Measurements from ENCODE around the gene PDE1A. TPM values are rescaled to one million over a fixed set of nuclear protein-coding genes. Genes with fewer than 3 reads are reported as not detected.
A peak's percentile ranks its signal among the peaks of the same experiment; 100 is the strongest.

The PDE1A gene
- total RNA-seq, 2 experiments from 2014 or later = not detected

GRCh38 chr2:182252534-182252933, 174.3 kb downstream of the PDE1A start:
- Mint-ChIP-seq H3K36me3 (ENCODE audit: low read depth) (no peaks in the 10 kb centered on the region), H3K4me3 (no peak overlapping the region), H3K27me3 (peaks cover 2% of the 10 kb centered on the region), H3K9me3 (ENCODE audit: low read depth) (no peaks in the 10 kb centered on the region), H3K4me1 (no peaks in the 10 kb centered on the region), H3K27ac (no peak overlapping the region)
- intact Hi-C loops (cut with DNase I, micrococcal nuclease) = no loop called here
- CTCF ChIA-PET = no interaction called here
- ATAC-seq = no peak
- POLR2A ChIA-PET = no interaction called here
- DNase-seq = no peak

- Mint-ChIP-seq H3K4me1 (no peaks in the 10 kb centered on the region), H3K9me3 (ENCODE audit: low read depth) (no peaks in the 10 kb centered on the region), H3K27me3 (peaks cover 6% of the 10 kb centered on the region), H3K4me3 (no peak overlapping the region), H3K36me3 (ENCODE audit: low read depth) (no peaks in the 10 kb centered on the region), H3K27ac (no peak overlapping the region)
- ATAC-seq = no peak
- intact Hi-C loops (cut with DNase I, micrococcal nuclease) = no loop called here
- POLR2A ChIA-PET = no interaction called here
- CTCF ChIA-PET = interaction anchor here (0.8 kb wide), 1 partner anchor 14 kb away, joined by 3 read pairs; no protein-coding TSS in a partner anchor
- no peak for DNase-seq
Measured at GRCh38 chr2:182248898-182249297, 177.9 kb downstream of the PDE1A start.

- intact Hi-C loops (cut with DNase I, micrococcal nuclease) = no loop called here
- Mint-ChIP-seq H3K9me3 (ENCODE audit: low read depth) (no peaks in the 10 kb centered on the region), H3K4me3 (no peak overlapping the region), H3K27me3 (peaks cover 7% of the 10 kb centered on the region), H3K4me1 (no peaks in the 10 kb centered on the region), H3K36me3 (ENCODE audit: low read depth) (no peaks in the 10 kb centered on the region), H3K27ac (no peak overlapping the region)
- ChIA-PET POLR2A (no interaction called here), CTCF (interaction anchor here (0.8 kb wide), 1 partner anchor 13 kb away, joined by 3 read pairs; no protein-coding TSS in a partner anchor)
- no peak for DNase-seq
- no peak for ATAC-seq
Measured at GRCh38 chr2:182248362-182248761, 178.5 kb downstream of the PDE1A start.

GRCh38 chr2:182247831-182248230, 179.0 kb downstream of the PDE1A start:
- no peak for ATAC-seq

GRCh38 chr2:182245963-182246362, 180.9 kb downstream of the PDE1A start:
- Mint-ChIP-seq H3K9me3 (ENCODE audit: low read depth) (no peaks in the 10 kb centered on the region), H3K27me3 (peaks cover 9% of the 10 kb centered on the region), H3K4me3 (no peak overlapping the region), H3K36me3 (ENCODE audit: low read depth) (no peaks in the 10 kb centered on the region), H3K4me1 (peaks cover under 1% of the 10 kb centered on the region), H3K27ac (no peak overlapping the region)
- ChIA-PET CTCF (no interaction called here), POLR2A (no interaction called here)
- ATAC-seq = no peak
- DNase-seq = no peak
- intact Hi-C loops (cut with DNase I, micrococcal nuclease) = no loop called here

More at GRCh38 chr2:182247831-182248230, 179.0 kb downstream of the PDE1A start:
- no peaks in the 10 kb centered on the region for H3K4me1 Mint-ChIP-seq
- ChIA-PET POLR2A (no interaction called here), CTCF (no interaction called here)
- no peak overlapping the region for H3K27ac Mint-ChIP-seq
- H3K27me3 Mint-ChIP-seq = peaks cover 9% of the 10 kb centered on the region
- no peak for DNase-seq
- no peaks in the 10 kb centered on the region for H3K36me3 Mint-ChIP-seq (ENCODE audit: low read depth)
- H3K9me3 Mint-ChIP-seq (ENCODE audit: low read depth) = no peaks in the 10 kb centered on the region
- intact Hi-C loops (cut with DNase I, micrococcal nuclease) = no loop called here
- H3K4me3 Mint-ChIP-seq = no peak overlapping the region

- Mint-ChIP-seq H3K9me3 (ENCODE audit: low read depth) (no peaks in the 10 kb centered on the region), H3K4me3 (no peak overlapping the region), H3K27ac (no peak overlapping the region), H3K27me3 (peaks cover 9% of the 10 kb centered on the region), H3K36me3 (ENCODE audit: low read depth) (no peaks in the 10 kb centered on the region), H3K4me1 (peaks cover 2% of the 10 kb centered on the region)
- DNase-seq = no peak
- POLR2A ChIA-PET = no interaction called here
- intact Hi-C loops (cut with DNase I, micrococcal nuclease) = loop anchor here (5.0 kb wide), 2 partner anchors 410 to 740 kb away; no protein-coding TSS in a partner anchor
- ATAC-seq = no peak
- CTCF ChIA-PET = no interaction called here
Measured at GRCh38 chr2:182242609-182243008, 184.2 kb downstream of the PDE1A start.

GRCh38 chr2:182241936-182242335, 184.9 kb downstream of the PDE1A start:
- ChIA-PET POLR2A (no interaction called here), CTCF (no interaction called here)
- DNase-seq = no peak
- intact Hi-C loops (cut with DNase I, micrococcal nuclease) = loop anchor here (5.0 kb wide), 2 partner anchors 410 to 740 kb away; no protein-coding TSS in a partner anchor
- Mint-ChIP-seq H3K4me3 (no peak overlapping the region), H3K4me1 (peaks cover 2% of the 10 kb centered on the region), H3K27ac (no peak overlapping the region), H3K36me3 (ENCODE audit: low read depth) (no peaks in the 10 kb centered on the region), H3K27me3 (peaks cover 3% of the 10 kb centered on the region), H3K9me3 (ENCODE audit: low read depth) (no peaks in the 10 kb centered on the region)
- ATAC-seq = no peak

GRCh38 chr2:182240862-182241371, 185.9 kb downstream of the PDE1A start:
- H3K4me3 Mint-ChIP-seq = no peak overlapping the region
- intact Hi-C loops (cut with DNase I, micrococcal nuclease) = loop anchor here (1.0 to 5.0 kb wide), 3 partner anchors 409 to 741 kb away; no protein-coding TSS in a partner anchor
- ChIA-PET CTCF (interaction anchor here (0.5 to 1.9 kb wide), 8 partner anchors 11 to 844 kb away, joined by 3 to 13 read pairs (median 4); no protein-coding TSS in a partner anchor), POLR2A (no interaction called here)
- DNase-seq (peak; percentile 49), ATAC-seq (peak; percentile 64)
- no peaks in the 10 kb centered on the region for H3K36me3 Mint-ChIP-seq (ENCODE audit: low read depth)
- H3K4me1 Mint-ChIP-seq = peaks cover 2% of the 10 kb centered on the region
- H3K9me3 Mint-ChIP-seq (ENCODE audit: low read depth) = no peaks in the 10 kb centered on the region
- H3K27me3 Mint-ChIP-seq = peaks cover 3% of the 10 kb centered on the region
- no peak overlapping the region for H3K27ac Mint-ChIP-seq

GRCh38 chr2:182230561-182230960, 196.3 kb downstream of the PDE1A start:
- no peak overlapping the region for H3K27ac Mint-ChIP-seq
- no peak for DNase-seq
- H3K9me3 Mint-ChIP-seq (ENCODE audit: low read depth) = no peaks in the 10 kb centered on the region
- intact Hi-C loops (cut with DNase I, micrococcal nuclease) = no loop called here
- no peaks in the 10 kb centered on the region for H3K36me3 Mint-ChIP-seq (ENCODE audit: low read depth)
- POLR2A ChIA-PET = no interaction called here
- CTCF ChIA-PET = no interaction called here
- no peaks in the 10 kb centered on the region for H3K4me1 Mint-ChIP-seq
- peaks cover 2% of the 10 kb centered on the region for H3K27me3 Mint-ChIP-seq
- no peak for ATAC-seq
- H3K4me3 Mint-ChIP-seq = no peak overlapping the region

- H3K27me3 Mint-ChIP-seq = peaks cover 2% of the 10 kb centered on the region
Measured at GRCh38 chr2:182229297-182229696, 197.5 kb downstream of the PDE1A start.

GRCh38 chr2:182228741-182229140, 198.1 kb downstream of the PDE1A start:
- ATAC-seq = no peak
- Mint-ChIP-seq H3K27me3 (peaks cover 2% of the 10 kb centered on the region), H3K9me3 (ENCODE audit: low read depth) (no peaks in the 10 kb centered on the region), H3K4me3 (no peak overlapping the region), H3K4me1 (no peaks in the 10 kb centered on the region), H3K27ac (no peak overlapping the region), H3K36me3 (ENCODE audit: low read depth) (no peaks in the 10 kb centered on the region)
- ChIA-PET POLR2A (no interaction called here), CTCF (interaction anchor here (1.0 kb wide), 1 partner anchor 11 kb away, joined by 3 read pairs; no protein-coding TSS in a partner anchor)
- intact Hi-C loops (cut with DNase I, micrococcal nuclease) = loop anchor here in 1 of 2 experiments (1.0 kb wide), 1 partner anchor 22 kb away; no protein-coding TSS in a partner anchor
- DNase-seq = no peak

More at GRCh38 chr2:182229297-182229696, 197.5 kb downstream of the PDE1A start:
- no peak overlapping the region for H3K4me3 Mint-ChIP-seq
- DNase-seq = no peak
- ChIA-PET POLR2A (no interaction called here), CTCF (interaction anchor here (1.0 kb wide), 1 partner anchor 11 kb away, joined by 3 read pairs; no protein-coding TSS in a partner anchor)
- no peaks in the 10 kb centered on the region for H3K4me1 Mint-ChIP-seq
- ATAC-seq = no peak
- intact Hi-C loops (cut with DNase I, micrococcal nuclease) = no loop called here
- no peaks in the 10 kb centered on the region for H3K36me3 Mint-ChIP-seq (ENCODE audit: low read depth)
- no peaks in the 10 kb centered on the region for H3K9me3 Mint-ChIP-seq (ENCODE audit: low read depth)
- no peak overlapping the region for H3K27ac Mint-ChIP-seq

GRCh38 chr2:182228073-182228473, 198.8 kb downstream of the PDE1A start:
- Mint-ChIP-seq H3K4me1 (no peaks in the 10 kb centered on the region), H3K27ac (no peak overlapping the region), H3K36me3 (ENCODE audit: low read depth) (no peaks in the 10 kb centered on the region), H3K27me3 (peaks cover 2% of the 10 kb centered on the region), H3K9me3 (ENCODE audit: low read depth) (no peaks in the 10 kb centered on the region), H3K4me3 (no peak overlapping the region)
- ChIA-PET CTCF (no interaction called here), POLR2A (no interaction called here)
- intact Hi-C loops (cut with DNase I, micrococcal nuclease) = loop anchor here in 1 of 2 experiments (1.0 kb wide), 1 partner anchor 22 kb away; no protein-coding TSS in a partner anchor
- DNase-seq (no peak), ATAC-seq (no peak)
